ENCODE results near the gene TXNDC11. TPM values are rescaled to one million over a fixed set of nuclear protein-coding genes. Genes with fewer than 3 reads are reported as not detected.
A peak's percentile ranks its signal among the peaks of the same experiment; 100 is the strongest.
"Not testable (repeated sequence)": the region's sequence is repeated elsewhere in the genome, so short reads cannot be mapped to it uniquely, and the experiment has no call there.

The TXNDC11 gene, protein sequence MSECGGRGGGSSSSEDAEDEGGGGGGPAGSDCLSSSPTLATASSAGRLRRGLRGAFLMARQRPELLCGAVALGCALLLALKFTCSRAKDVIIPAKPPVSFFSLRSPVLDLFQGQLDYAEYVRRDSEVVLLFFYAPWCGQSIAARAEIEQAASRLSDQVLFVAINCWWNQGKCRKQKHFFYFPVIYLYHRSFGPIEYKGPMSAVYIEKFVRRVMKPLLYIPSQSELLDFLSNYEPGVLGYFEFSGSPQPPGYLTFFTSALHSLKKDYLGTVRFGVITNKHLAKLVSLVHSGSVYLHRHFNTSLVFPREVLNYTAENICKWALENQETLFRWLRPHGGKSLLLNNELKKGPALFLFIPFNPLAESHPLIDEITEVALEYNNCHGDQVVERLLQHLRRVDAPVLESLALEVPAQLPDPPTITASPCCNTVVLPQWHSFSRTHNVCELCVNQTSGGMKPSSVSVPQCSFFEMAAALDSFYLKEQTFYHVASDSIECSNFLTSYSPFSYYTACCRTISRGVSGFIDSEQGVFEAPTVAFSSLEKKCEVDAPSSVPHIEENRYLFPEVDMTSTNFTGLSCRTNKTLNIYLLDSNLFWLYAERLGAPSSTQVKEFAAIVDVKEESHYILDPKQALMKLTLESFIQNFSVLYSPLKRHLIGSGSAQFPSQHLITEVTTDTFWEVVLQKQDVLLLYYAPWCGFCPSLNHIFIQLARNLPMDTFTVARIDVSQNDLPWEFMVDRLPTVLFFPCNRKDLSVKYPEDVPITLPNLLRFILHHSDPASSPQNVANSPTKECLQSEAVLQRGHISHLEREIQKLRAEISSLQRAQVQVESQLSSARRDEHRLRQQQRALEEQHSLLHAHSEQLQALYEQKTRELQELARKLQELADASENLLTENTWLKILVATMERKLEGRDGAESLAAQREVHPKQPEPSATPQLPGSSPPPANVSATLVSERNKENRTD
- 43.2 and 49.3 TPM in 2 replicates for total RNA-seq (2014; rRNA removed; shearing (Covaris generic))

- DNase-seq (ENCODE audit: low spot score) = peak; percentile 96
Measured at GRCh38 chr16:11742536-11743307, at the start of gene TXNDC11. Gene TXNDC11, minus strand, starts transcription at chr16:11742857. Its CDS starts 127 bp downstream, at chr16:11742730.

- no peak for DNase-seq (ENCODE audit: low spot score)
Measured at GRCh38 chr16:11791144-11791828, 48.6 kb upstream of the TXNDC11 start.

DNA sequence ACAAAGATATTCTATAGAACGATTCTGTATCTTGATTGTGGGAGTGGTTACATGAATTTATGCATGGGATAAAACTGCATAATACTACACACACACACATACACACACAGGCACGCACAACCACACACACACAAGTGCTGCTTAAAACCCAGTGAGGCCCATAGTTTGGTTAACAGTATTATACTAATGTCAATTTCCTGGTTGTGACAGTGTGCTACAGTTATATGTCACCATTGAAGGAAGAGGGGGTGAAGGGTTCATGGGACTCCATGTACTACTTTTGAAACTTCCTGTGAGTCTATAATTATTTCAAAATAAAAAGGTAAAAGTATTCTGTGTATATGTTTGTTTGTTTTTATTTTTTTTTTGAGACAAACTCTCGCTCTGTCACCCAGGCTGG, 46.3 kb upstream of the TXNDC11 start:
- no peak for DNase-seq (ENCODE audit: low spot score)

- not testable (repeated sequence) for DNase-seq (ENCODE audit: low spot score)
Measured at GRCh38 chr16:11784980-11785599, 42.4 kb upstream of the TXNDC11 start.

DNA sequence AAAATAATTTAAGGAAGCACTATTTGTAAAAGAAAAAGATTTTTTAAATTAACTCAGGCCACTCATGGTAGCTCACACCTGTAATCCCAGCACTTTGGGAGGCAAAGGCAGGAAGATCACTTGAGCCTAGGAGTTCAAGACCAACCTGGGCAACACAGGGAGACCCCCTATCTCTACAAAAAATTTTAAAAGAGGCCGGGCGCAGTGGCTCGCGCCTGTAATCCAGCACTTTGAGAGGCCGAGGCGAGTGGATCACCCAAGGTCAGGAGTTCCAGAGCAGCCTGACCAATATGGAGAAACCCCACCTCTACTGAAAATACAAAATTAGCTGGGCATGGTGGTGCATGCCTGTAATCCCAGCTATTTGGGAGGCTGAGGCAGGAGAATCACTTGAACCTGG, 41.7 kb upstream of the TXNDC11 start:
- DNase-seq (ENCODE audit: low spot score) = not testable (repeated sequence)

GRCh38 chr16:11784038-11784369, 41.3 kb upstream of the TXNDC11 start:
- no peak for DNase-seq (ENCODE audit: low spot score)

DNA sequence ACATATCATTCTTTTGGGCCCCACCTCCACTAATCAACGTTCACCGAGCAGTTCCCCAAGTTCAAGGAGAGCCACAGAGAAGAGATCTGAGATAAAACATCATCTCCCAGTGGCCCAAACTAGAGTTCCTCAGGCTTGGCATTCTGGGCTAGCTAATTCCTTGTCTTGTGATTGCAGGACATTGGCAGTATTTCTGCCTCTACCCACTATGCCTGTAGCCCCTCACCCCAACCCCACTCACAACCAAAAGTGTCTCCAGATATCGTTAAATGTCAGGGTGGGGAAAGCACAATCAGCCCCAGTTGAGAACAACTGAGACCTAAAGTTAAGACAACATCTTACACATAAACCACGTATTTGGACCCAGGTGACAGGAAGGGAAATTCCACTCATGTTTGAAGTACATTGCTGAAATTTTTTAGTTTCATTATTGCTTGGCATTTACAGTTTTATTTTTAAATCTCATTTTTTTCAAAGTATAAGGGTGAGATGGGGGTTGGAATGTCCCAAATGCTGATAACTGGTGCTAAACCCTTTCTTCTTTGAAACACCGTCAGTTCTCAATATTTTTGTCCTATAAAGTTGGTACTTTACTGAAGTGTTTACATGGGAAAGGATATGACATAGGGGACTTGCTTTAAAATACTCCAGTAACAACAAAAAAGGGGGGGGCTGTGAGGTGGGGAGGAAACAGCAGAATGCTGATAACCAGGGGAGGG, 40.8 kb upstream of the TXNDC11 start:
- DNase-seq (ENCODE audit: low spot score) = no peak

DNA sequence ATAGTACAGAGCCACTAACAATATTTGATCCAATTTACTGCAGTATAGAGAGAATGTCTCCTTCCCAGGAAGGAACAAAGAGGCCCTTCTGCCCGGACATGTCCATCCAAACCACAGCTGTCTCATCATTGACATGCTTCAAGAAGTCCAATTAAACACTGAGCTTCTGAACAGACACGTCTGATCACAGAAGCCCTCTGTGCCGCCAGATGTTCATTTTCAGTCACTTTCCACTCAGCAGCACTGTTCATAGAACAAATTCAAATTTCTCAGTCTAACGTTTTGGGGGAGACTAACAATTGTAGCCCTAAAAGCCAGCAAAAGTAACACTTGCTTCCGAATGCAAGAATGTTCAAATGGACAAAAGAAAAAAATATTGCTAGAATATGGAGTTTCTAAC, 39.1 kb upstream of the TXNDC11 start:
- DNase-seq (ENCODE audit: low spot score) = no peak

GRCh38 chr16:11780991-11781680, 38.5 kb upstream of the TXNDC11 start:
- no peak for DNase-seq (ENCODE audit: low spot score)

DNA sequence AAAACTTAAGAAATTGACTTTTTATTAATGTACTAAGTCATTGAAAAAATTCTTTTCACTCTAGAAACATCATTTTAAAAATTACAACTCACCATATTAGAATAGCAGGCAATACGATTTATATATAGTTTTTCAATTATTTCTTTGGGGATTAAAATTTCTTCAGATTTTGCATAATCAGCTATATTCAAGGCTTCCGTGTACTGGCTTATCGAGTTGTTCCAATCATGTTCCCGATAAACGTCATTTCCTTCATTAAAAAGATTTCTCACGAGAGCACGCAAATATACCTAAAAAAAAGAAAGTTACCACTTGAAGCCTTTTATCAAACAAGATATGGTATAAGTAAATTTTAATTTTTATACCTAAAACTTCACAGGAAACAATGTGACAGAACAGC, 36.4 kb upstream of the TXNDC11 start:
- DNase-seq (ENCODE audit: low spot score) = no peak

DNA sequence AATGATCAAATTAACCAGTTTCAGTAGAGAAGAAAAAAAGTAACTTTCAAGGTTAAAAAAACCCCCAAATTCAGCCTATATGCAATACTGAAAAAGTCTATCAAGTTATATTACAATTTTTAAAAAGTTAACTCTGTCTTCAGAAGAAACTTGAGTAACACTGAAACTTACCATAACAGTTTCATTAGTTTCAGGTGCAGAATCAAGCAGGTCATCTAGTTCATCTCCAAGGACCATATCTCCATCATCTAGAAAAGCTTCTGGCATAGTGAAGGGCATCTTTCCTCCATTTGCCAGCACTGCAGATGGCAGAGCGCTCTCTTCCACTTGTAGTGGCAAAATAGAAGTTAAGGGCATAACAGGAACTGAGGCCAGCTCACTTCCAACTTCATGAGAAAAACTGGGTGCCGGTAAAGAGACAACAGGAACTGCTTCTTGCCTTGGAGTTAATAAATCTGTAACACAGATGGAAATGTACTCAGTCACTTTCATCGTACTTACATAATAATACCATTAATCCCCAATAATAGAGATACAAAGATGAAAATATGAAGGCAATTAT, 31.5 kb upstream of the TXNDC11 start:
- no peak for DNase-seq (ENCODE audit: low spot score)

GRCh38 chr16:11768849-11769248, 26.2 kb upstream of the TXNDC11 start:
- no peak for DNase-seq (ENCODE audit: low spot score)

DNA sequence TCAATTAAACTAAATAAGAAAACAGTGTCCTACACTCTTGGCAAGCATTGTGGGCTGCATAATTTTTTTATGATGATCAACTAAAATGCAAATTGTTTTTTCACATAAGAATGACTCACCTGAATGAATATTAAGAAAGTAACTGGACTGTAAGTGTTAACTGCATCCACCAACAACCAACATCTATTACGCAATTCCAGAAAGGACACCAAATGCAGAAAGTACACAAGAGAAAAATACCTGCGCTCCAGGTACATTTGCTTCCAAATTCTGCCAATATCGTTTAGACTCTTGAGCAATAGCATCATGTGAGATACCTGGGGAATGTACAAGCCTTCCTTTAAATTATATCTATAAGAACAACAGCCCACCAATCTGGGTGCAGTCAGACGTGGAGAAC, 19.8 kb upstream of the TXNDC11 start:
- no peak for DNase-seq (ENCODE audit: low spot score)

- DNase-seq (ENCODE audit: low spot score) = no peak
Measured at GRCh38 chr16:11759997-11760396, 17.3 kb upstream of the TXNDC11 start.

DNA sequence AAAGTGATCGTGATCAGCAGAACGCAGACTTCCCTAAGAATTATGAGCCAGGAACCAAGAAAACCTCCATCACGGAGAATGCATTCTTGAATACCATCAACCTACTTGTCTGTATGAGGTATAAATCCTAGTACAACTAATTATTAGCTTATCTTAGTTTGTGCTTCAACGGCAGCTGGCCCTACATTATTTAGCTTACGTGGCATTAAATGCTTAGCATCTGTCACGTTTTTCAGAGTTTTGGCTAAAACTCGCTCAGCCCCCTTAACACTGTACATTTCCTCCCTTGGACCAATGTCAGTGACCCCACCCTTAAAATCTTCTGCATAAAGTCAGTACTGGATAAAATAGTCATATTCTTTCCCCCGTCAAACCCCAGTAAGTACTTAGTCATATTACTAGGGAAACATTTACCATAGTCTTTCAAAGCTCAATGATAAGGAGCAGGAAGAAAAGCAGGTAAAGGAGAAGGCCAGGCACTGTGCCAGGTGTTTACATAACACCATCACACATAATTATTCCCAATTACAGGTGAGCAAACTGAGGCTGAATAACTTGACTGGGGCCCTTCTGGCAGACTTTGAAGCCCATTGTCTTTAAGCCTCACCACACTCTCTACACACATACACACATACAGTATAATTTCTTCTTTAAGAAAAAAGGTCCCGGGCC, 16.6 kb upstream of the TXNDC11 start:
- peak; percentile 49 for DNase-seq (ENCODE audit: low spot score)

GRCh38 chr16:11757671-11758545, 15.3 kb upstream of the TXNDC11 start:
- peak; percentile 88 for DNase-seq (ENCODE audit: low spot score)

GRCh38 chr16:11756248-11756647, 13.6 kb upstream of the TXNDC11 start:
- DNase-seq (ENCODE audit: low spot score) = no peak
